ENCODE data around the gene FIS1. TPM values are rescaled to one million over a fixed set of nuclear protein-coding genes. Genes with fewer than 3 reads are reported as not detected.

The FIS1 gene
- total RNA-seq, 1 donor from 2014 or later = 140 TPM

- no peak overlapping the region for H3K4me3 Mint-ChIP-seq (ENCODE audit: unreplicated experiment)
- H3K36me3 Mint-ChIP-seq (ENCODE audit: low read depth, unreplicated experiment) = peaks cover 16% of the 10 kb centered on the region
- no peak for FAIRE-seq
Measured at GRCh38 chr7:101234636-101235035, 10.2 kb downstream of the FIS1 start.

GRCh38 chr7:101233907-101234547 lies 10.9 kb downstream of the FIS1 start:
- peaks cover 18% of the 10 kb centered on the region for H3K36me3 Mint-ChIP-seq (ENCODE audit: low read depth, unreplicated experiment)
- no peak for TF ChIP-seq EZH2 (IDR thresholded peaks at IDR 0.05; ENCODE audit: insufficient read depth, low read length)
- no peak for TF ChIP-seq CTCF (IDR thresholded peaks at IDR 0.05; ENCODE audit: insufficient read depth, low read depth, low read length)

More at GRCh38 chr7:101234636-101235035, 10.2 kb downstream of the FIS1 start:
- Mint-ChIP-seq H3K4me1 (ENCODE audit: low read depth, unreplicated experiment) (peaks cover 5% of the 10 kb centered on the region), H3K27me3 (ENCODE audit: low read depth, unreplicated experiment) (no peaks in the 10 kb centered on the region), H3K27ac (ENCODE audit: unreplicated experiment) (no peak overlapping the region), H3K9me3 (ENCODE audit: unreplicated experiment) (no peaks in the 10 kb centered on the region)
- Histone ChIP-seq H2AFZ (ENCODE audit: low read depth, low read length) (no peak overlapping the region), H3K36me3 (ENCODE audit: insufficient read depth, low read length) (no peaks in the 10 kb centered on the region), H3K4me3 (ENCODE audit: insufficient read depth, low read depth, low read length) (no peak overlapping the region), H3K79me2 (ENCODE audit: insufficient read depth, low read length) (no peaks in the 10 kb centered on the region), H3K9ac (ENCODE audit: low read length) (no peak overlapping the region), H3K4me1 (ENCODE audit: insufficient read depth, low read length) (peaks cover 9% of the 10 kb centered on the region), H3K4me2 (ENCODE audit: low read length) (no peak overlapping the region), H3K9me3 (ENCODE audit: insufficient read depth, low read depth, low read length) (no peaks in the 10 kb centered on the region), H3K27me3 (ENCODE audit: insufficient read depth, low read length) (no peaks in the 10 kb centered on the region), H3K27ac (ENCODE audit: low read depth, low read length) (no peak overlapping the region), H4K20me1 (ENCODE audit: insufficient read depth, low read length) (peaks cover 47% of the 10 kb centered on the region)
- no peak for TF ChIP-seq CTCF (IDR thresholded peaks at IDR 0.05; ENCODE audit: insufficient read depth, low read depth, low read length)
- no peak for TF ChIP-seq EZH2 (IDR thresholded peaks at IDR 0.05; ENCODE audit: insufficient read depth, low read length)
- DNase-seq (ENCODE audit: low read depth) = no peak

More at GRCh38 chr7:101233907-101234547, 10.9 kb downstream of the FIS1 start:
- Histone ChIP-seq H4K20me1 (ENCODE audit: insufficient read depth, low read length) (peaks cover 45% of the 10 kb centered on the region), H2AFZ (ENCODE audit: low read depth, low read length) (no peak overlapping the region), H3K9ac (ENCODE audit: low read length) (no peak overlapping the region), H3K4me2 (ENCODE audit: low read length) (no peak overlapping the region), H3K79me2 (ENCODE audit: insufficient read depth, low read length) (no peaks in the 10 kb centered on the region), H3K36me3 (ENCODE audit: insufficient read depth, low read length) (peaks cover 3% of the 10 kb centered on the region), H3K27me3 (ENCODE audit: insufficient read depth, low read length) (no peaks in the 10 kb centered on the region), H3K4me1 (ENCODE audit: insufficient read depth, low read length) (peaks cover 9% of the 10 kb centered on the region), H3K27ac (ENCODE audit: low read depth, low read length) (no peak overlapping the region), H3K4me3 (ENCODE audit: insufficient read depth, low read depth, low read length) (no peak overlapping the region), H3K9me3 (ENCODE audit: insufficient read depth, low read depth, low read length) (no peaks in the 10 kb centered on the region)
- no peak for FAIRE-seq
- DNase-seq (ENCODE audit: low read depth) = no peak
- H3K4me1 Mint-ChIP-seq (ENCODE audit: low read depth, unreplicated experiment) = peaks cover 5% of the 10 kb centered on the region
- H3K9me3 Mint-ChIP-seq (ENCODE audit: unreplicated experiment) = no peaks in the 10 kb centered on the region
- H3K4me3 Mint-ChIP-seq (ENCODE audit: unreplicated experiment) = no peak overlapping the region
- no peak overlapping the region for H3K27ac Mint-ChIP-seq (ENCODE audit: unreplicated experiment)
- H3K27me3 Mint-ChIP-seq (ENCODE audit: low read depth, unreplicated experiment) = no peaks in the 10 kb centered on the region

Measured in astrocyte (in vitro differentiated cells and primary cell).